HG02884 (cell line): ENCODE data around the gene ATXN7L3B.
"Not testable (repeated sequence)": the region's sequence is repeated elsewhere in the genome, so short reads cannot be mapped to it uniquely, and the experiment has no call there.

Source experiments
- ATAC-seq: cut with Tn5 transposase; IDR thresholded peaks from one replicate; pipeline ENCODE4 v1.9.1; 2021; ENCODE audit warnings: mild to moderate bottlenecking, moderate library complexity; ENCODE audit not compliant: unreplicated experiment

The ATXN7L3B gene, protein sequence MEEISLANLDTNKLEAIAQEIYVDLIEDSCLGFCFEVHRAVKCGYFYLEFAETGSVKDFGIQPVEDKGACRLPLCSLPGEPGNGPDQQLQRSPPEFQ

DNA sequence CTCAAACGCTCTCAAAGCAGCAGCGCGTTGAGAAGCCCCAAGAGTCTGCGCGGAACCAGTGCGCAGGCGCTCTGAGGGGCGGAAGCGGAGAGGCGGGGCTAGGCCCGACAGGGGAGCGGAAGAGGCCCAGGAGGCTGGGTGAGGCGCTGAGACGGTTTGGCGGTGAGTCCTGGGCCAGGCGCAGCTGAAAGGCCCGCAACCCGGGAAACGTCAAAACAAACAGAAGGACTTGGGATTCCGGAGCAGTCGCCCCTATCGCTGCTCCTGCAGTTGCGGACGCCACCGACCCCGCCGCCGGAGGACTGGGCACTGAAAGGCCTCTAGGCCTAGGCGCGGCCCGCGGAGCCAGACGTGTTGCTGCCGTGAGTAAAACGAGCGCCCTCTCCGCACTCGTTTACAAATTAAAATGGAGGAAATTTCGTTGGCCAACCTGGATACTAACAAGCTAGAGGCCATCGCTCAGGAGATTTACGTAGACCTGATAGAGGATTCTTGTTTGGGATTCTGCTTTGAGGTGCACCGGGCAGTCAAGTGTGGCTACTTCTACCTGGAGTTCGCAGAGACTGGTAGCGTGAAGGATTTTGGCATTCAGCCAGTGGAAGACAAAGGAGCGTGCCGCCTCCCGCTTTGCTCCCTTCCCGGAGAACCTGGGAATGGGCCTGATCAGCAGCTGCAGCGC is at the start of gene ATXN7L3B:
ATXN7L3B (plus strand) TSS at position 129 of the 679 bp plus-strand sequence; CDS start at position 407, 278 bp downstream.
- peak; percentile 95 for ATAC-seq

DNA sequence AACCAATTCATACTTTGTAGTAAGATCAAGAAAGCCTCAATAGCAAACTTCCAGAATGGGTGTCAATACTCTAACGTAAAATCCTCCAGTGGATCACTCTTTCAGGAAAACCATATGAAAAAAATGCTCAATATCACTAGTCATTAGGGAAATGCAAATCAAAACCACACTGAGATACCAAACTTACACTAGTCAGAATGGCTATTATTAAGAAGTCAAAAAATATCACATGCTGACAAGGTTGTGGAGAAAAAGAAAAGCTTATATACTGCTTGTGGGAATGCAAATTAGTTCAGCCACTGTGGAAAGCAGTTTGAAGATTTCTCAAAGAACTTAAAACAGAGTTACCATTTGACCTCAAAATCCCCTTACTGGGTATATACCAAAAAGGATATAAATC is 49.5 kb upstream of the ATXN7L3B start:
- peak; percentile 59 for ATAC-seq

DNA sequence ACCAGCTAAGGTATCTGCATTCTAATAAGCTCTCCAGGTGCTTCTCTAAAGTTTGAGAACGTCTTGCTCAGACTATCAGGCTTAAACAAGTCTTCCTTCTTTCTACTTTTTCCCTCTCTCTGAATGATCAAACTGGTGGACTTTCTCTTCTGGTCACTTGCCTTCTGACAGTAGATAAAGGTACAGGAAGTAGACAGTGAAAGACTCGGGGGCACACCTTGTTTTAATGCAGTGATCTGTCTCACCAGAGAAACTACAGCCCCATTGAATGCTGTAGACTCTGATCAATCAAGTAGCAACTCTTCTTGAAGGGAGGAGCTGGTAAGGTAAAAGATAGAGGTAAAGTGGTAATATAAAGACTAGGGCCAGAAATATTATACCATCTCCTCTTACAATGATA is 48.1 kb upstream of the ATXN7L3B start:
- no peak for ATAC-seq

DNA sequence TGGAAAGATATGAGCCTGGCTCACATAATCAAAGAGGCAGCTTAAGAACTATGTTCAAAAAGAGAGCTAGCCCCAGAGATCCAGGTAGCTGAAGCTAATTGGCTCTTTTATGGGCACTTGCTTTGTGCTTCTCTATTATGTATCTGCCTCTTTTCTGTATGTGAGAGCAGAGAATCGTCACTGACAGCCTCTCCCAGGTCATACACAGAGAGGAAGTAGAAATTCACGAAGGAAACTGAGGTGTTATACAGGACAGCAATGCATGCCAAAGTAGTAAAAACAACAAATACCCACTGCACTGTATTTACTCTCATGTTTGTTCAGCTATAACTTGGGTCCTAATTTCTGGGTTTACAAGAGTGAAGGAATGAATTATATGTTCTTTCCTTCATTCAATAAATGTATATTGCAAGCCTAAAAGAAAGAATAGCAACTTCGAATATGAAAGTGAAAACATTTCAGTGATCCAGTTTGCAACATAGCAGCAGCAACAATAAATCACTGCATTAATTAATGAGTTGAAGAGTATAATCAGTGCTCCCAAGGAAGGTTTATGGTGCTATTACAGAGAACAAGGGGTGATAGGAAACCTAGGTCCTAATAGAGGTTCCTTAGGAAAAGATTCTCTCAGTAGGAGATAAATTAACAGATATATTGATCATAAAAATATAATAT is 47.1 kb upstream of the ATXN7L3B start:
- ATAC-seq = peak; percentile 69

DNA sequence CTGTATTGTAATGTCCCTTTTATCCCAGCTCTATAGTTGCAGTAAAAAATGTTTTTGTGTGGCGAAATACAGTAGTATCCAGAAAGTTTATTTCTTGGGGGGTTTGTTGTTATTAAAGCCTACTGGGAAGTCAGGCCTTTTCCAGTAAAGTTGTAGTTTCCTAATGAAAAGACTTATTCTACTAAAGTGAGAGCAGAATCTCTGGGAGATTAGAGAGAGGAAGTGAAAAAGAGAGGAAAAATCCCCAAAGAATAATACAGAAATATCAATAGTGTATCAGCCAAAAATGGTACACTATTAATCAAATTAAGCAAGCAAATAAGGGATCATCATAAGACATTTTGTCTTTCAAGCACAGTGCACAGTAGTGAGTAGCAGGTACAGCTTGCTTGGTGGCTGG is 46.3 kb upstream of the ATXN7L3B start:
- ATAC-seq = no peak

DNA sequence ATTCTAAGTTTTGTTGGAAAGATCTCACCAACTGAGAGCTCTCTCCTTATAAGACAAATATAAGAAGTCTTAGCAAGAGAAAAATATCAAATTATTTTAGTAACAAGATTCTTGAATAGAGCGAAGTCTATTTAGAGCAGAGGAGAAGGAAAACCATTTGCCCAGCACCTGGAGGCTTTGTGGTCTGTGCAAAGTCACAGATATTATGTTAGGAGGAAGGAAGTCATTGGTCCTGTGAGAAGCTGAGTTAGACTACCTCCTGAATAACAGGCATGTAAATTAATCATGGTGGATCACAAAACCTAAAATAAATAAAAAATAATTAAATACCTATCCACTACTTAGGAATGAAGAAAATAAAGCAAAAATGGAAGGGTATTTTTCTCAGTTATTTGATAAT is 38.4 kb upstream of the ATXN7L3B start:
- no peak for ATAC-seq

DNA sequence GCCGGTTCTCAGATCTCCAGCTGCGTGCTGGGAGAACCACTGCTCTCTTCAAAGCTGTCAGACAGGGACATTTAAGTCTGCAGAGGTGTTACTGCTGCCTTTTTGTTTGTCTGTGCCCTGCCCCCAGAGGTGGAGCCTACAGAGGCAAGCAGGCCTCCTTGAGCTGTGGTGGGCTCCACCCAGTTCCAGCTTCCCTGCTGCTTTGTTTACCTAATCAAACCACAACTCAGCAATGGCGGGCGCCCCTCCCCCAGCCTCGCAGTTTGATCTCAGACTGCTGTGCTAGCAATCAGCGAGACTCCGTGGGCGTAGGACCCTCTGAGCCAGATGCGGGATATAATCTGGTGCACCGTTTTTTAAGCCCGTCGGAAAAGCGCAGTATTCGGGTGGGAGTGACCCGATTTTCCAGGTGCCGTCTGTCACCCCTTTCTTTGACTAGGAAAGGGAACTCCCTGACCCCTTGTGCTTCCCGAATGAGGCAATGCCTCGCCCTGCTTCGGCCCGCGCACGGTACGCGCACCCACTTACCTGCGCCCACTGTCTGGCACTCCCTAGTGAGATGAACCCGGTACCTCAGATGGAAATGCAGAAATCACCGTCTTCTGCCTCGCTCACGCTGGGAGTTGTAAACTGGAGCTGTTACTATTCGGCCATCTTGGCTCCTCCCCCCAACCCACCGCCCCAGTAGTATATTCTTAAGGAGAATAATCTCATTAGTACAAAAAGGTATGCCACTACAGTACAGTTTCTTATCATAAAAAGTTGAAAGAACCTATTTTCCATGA is 28.6 kb upstream of the ATXN7L3B start:
- not testable (repeated sequence) for ATAC-seq

DNA sequence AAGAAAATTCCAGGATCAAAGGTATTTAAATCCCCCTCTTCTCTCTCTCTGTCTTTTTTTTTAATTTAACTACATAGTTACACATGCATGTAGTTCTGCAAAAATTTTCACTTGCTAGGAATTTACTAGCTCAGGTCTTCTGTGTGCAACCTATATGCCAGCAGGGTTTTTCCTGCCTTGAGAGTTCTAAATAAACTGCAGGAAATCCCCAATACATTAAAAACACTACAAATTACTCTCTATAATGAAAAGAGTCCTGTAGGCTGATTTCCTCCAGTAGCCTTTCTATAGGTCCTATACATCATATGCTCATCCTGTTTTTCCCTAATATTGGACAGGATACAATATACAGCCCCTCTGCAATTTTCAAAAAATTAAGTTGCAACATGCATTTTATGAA is 27.7 kb upstream of the ATXN7L3B start:
- no peak for ATAC-seq

DNA sequence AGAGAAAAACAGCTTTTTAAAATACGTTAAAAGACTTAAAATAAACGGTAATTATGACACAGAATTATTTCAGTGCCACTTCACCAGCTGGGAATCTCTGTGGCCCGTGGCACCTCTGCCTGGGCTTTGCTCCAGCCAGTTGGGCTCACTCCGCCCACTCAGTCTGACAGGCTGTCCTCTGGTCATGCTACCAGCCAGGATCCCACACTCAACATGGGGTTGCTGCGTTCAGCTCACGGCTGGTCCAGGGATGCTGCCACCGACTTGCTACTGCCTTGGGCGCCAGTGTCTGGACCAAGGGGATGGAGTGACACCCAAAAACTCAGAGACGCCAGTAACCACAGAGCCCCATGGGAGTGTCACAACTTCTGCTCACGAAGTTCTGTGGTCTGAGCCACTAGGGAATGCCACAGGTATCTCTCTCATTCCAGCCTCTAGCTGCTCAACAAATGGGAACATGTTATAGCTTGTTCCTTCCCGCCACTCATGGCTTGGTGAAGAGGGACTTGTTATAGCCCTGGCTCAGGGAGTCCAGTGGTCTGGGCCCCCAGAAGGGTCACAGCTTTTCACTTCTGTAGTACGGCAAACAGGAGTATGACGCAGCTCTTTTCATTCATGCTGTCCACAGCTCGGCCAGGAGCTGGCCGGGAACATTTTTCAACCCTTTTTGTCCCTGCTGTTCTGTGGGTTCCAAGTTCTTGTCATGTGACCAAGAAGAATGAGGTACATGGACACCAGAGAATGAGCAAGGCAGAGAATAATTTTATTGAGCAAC is 23.4 kb upstream of the ATXN7L3B start:
- no peak for ATAC-seq

DNA sequence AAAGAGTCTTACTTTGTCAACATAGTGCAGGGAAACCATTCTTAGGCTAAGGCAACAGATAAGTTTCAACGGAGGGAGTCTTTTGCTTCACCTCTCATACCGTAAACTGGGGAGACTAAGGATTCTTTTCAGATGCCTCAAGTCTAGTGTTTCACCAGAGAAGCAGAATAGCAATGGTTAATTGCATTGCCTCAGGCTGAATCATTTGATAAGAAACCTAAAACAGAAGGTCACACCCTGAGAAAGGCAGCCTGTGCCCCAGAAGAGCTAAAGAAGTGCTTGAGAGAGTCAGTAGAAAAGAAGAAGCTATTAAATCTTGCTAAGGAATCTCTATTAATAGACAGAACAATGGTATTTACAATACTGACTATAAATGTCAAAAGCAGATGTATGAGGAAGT is 21.8 kb upstream of the ATXN7L3B start:
- ATAC-seq = no peak

DNA sequence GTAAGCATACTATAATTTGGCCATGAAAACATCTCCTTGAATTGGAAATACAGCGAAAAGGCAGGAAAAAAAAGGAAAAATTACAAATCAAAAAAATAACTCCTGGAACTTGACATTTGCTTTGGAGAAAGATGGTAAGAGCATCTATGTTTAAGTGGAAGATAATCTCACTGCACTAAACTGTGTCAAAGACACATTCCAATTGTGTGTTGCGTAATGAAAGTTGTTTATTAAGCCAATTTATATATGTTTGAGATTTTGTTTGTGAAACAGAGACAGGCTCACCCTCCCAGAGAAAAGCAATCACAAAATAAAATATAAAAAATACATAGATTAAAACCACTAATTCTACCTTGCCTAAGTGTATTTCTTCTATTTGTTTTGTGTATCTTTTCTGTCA is 11.1 kb upstream of the ATXN7L3B start:
- no peak for ATAC-seq

DNA sequence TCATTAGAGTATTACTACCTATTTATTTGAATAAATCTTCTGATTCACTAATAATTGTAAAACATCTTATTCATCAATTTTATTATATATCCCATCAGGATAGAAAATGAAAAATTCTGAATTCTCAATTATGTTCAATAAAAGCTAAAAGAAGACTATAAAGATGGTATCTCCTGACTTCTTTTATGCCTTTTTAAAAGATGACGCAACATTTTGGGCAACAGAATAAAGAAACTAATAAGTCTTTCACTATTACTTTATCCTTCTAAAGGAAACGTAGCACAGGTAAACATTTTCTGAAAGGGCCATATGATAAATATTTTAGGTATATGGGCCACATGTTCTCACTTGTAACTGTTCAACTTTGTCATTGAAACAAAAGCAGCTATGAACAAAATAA is 10.1 kb upstream of the ATXN7L3B start:
- no peak for ATAC-seq

DNA sequence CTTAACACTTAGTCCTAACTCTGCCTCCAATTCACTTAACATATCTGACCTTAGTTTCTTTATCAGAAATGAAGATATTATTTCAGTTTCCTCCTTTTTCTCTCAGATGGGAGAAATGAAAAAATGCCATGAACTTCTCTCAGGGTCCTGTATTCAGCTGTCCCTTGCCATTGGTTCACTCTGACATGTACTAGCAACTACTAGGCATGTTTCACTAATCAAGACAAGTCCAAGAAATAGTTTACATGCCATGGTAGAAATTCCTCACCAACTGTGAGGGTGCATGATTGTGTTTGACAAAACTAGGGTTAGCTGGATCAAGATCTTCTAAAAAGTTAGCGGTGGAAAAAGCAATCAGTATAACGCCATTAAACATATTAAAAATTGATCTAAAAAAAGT is 7.0 kb upstream of the ATXN7L3B start:
- no peak for ATAC-seq

DNA sequence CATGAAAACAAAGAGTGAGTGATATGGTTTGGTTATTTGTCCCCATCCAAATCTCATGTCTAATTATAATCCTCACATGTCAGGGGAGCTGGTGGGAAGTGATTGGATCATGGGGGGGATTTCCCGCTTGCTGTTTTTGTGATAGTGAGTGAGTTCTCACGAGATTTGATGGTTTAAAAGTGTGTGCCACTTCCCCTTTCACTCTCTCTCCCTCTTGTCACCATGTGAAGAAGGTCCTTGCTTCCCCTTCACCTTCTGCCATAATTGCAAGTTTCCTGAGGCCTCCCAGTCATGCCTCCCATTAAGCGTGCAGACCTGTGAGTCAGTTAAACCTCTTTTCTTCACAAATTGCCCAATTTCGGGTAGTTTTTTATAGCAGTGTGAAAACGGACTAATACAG is 2.1 kb upstream of the ATXN7L3B start:
- ATAC-seq = no peak

DNA sequence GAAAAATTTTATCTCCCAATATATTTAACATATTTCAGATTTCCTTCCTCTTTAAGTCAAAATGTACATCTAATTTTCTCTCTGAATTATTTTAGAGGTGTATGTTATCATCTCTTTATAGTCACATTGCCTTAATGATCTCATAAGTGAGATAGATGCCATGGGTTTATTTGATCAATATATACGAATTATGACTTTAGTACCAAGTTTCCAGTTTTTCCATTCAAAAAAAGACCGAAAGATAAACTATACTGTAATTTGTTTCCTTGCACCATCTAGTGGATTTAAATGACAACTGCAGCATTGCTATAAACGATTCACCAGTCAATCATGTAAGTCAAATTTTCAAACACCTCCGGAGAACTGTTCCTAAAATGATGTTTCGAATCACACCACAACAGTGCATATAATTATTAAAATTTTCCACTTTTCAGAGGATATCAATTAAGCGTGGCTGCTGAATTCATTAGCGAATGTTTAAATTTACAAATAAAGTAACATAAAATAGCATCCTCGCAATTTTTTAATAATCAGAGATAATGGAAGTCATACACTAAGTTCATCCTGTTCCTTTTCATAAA is 419 bp upstream of the ATXN7L3B start:
- ATAC-seq = peak; percentile 57

DNA sequence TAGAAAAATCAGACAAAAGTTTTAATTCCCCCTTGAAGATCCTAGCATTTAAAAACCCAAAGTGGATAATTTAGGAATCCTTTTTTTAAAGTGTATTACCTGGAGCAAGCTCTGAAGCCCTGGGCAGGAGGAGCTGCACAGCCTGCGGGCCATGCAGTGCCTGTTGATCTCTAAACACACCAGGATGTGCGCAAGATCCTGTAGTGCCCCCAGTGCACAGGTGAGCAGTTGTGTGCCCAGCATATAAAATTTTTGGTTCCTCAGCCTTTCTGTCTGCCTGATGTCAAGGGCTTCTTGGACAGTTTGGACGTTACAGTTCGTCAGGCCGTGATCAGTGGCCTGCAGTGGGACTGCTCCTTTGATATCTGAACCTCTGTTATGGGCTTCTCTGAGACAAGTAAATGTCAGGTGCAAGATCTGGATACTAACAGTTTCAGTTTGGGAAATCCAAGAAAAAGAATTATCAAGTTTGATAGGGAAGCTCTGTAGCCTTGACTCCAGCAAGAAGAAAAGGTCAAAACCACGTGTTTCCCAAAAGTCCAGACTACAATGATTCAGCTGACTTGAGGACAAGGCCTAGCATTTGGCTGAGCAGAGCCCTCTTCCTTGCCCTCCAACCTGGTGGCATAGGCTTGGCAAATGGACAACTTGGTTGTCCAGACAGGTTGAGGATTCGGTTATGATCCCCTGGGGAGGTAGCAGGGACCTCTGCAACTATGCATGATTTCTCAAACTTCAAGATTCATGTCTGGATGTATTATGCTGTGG is 1.0 kb downstream of the ATXN7L3B start:
- ATAC-seq = peak; percentile 8

DNA sequence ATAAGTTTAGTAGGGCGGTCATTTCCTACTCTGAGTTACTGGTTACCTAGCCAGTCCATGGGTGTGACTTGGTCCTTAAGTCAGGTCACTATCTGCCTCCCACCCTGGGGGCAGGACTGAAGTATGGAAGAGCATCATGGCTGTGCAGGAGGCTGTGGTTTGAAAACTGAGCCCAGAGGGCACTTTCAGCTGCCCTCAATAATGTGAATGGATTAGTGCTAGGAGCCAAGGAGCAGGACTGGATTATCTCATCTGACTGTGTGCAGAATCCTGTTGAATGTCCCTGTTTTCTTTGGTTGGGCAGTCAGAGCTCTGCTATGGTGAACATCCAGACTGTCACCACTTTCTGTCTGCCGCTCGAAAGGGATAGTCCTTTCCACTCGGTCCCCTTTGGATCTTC is 1.6 kb downstream of the ATXN7L3B start:
- no peak for ATAC-seq

DNA sequence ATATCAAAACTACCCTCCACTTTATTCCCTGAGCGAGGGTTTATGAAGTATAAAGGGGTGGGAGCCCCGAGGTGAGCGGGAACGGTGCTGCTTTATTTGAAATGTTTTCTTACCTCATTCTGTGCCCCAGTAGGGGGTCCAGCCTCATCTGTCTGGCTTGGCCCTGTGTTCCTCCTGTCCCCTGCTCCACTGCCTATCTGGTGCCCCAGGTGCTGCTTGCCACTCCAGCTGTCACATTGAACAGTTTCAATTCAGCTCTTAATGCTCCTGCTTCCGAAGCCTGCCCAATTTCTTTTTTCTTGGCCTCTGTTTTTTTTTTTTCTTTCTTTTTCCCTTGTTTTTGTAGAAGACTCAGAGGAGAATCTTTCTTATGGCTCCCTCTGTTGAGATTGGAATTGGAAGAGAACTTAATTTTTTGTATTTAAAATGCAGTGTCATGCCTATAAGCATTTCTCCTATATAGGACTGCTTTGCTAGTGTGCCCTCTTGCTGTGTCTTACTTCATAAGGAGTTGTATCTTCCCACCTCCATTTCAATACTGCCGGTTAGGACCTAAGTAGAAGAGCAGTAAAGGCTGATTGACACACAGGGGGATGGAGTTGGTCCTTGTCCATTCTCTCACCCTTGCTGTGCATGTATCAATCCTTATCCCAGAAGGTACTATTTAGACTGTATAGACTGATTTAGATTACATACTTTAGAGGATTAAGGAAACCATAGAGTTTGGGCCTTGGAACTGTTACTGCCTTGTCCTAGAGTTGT is 2.3 kb downstream of the ATXN7L3B start:
- no peak for ATAC-seq

DNA sequence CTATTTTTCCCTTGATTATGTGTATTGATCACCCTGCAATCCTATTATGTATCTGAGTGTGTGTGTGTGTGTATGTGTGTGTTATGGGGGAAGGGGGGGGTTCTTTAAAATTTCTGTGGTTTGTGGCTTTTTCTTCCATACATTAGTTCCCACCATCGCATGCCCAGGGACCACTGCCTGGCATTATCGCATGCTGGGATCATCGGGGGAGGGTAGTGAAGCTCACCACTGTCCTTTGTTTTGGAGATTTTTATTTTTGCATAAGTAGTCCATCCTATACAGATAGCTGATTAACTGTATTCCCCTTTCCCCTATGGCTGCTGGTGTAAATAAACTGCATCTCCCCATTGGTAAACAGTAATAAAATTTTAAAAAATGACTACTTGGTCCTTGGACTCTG is 3.4 kb downstream of the ATXN7L3B start:
- no peak for ATAC-seq
